HG02973 (cell line): ENCODE data around the gene MUSK.
A peak's percentile ranks its signal among the peaks of the same experiment; 100 is the strongest.
"Not testable (repeated sequence)": the region's sequence is repeated elsewhere in the genome, so short reads cannot be mapped to it uniquely, and the experiment has no call there.

Source experiments
- ATAC-seq: cut with Tn5 transposase; IDR thresholded peaks from one replicate; pipeline ENCODE4 v1.9.1; 2021; ENCODE audit warnings: moderate library complexity; ENCODE audit not compliant: unreplicated experiment

MUSK gene

DNA sequence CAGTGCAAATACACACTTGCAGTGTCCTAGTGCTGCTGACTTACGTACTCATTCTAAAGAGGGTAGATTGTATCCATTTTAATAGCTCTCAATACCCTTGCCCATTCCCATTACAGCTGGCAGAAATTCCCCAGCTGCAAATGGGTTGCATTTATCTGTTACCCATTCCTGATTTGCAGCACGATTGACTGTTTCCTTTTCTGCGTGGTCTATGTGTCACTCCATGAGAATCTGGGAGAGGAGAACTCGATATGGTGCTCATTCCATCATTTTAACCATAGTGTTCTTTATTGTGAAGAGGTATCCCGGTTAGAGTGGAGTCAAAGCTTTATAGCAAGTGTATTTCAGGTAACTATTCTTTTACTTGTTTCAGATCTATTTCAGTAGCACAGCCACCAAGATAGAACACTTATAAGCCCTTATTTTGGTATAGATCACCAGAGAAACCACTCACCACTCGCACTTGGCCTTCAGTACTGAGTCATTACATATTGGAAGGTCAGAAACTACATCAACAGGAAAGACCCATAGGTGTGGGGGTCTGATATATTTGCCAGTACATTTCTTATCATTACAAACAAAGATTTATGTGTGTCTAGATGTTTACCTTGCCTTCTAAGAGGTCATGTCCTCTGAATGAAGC, 139.5 kb downstream of the MUSK start:
- ATAC-seq: peak; percentile 66

DNA sequence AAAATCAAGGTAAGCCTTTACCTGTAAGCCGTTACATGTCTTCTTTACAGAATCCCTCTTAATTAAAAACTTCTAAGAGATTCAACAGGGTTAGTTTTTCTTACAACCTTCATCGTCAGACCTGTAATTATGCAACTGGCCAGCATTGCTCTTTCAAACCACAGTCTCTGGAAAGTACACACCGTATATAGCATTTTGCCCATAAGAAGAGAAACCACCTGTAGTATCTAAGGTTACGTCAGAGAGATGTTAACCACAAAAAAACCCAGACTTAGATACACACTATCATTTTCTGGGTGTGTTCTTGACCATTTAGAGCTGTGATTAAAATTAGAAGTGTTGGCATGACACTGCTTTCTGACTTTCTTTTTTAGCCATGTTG, 140.0 kb downstream of the MUSK start:
- ATAC-seq: peak; percentile 94

DNA sequence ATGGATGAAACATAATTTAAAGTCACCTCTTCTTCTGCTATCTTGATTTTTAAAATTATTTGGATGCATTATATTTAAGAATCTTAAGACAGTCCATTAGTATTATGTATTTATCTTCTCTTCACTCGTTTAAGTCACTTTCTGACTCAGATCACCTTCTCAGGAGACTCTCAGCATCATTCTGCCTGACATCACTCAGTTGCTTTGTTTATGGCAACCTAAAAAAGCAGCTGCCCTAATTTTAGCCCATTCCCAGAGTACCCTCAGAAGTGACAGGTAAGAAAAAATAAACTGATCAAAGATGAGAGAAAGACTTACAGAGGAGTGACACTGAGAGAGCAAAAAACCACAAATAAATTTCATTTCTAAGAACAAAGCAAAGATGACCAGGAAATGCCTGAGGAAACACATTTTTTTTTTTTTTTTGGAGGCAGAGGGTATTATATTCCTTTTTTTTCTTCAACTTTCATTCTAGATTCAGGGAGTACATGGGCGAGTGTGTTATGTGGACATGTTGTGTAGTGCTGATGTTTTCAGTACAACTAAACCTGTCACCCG, 140.5 kb downstream of the MUSK start:
- peak; percentile 62 for ATAC-seq

DNA sequence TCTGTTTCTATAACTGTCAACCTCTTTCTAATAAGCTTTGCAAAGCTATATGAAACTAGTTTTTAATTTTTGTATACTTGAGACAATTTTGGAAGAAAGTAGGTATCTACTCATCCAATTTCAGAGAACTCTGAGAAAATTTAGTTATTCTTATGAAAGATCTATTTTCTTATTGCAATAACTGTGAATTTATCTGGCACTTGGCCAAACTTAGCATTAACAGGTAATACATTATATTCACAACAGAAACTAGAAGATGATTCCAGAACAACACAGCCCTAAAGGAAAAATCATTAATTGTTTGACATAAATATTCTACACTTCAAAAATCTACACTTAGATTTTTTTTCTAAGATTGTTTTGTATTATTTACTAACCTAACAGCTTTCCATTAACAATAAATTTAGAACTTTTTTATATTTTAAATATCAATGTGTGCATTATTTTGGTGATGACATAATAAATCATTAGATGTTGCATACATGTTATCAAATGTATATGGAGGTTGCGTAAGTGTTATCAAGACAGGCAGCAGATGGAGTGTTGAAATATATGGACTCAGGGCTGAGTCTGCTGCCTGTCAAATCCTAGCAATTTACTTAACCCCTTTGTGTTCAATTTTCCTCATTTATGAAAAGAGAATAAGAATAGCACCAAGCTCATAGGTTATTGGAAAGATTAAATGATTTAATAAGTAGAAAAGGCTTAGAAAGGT, 141.8 kb downstream of the MUSK start:
- ATAC-seq: no peak

DNA sequence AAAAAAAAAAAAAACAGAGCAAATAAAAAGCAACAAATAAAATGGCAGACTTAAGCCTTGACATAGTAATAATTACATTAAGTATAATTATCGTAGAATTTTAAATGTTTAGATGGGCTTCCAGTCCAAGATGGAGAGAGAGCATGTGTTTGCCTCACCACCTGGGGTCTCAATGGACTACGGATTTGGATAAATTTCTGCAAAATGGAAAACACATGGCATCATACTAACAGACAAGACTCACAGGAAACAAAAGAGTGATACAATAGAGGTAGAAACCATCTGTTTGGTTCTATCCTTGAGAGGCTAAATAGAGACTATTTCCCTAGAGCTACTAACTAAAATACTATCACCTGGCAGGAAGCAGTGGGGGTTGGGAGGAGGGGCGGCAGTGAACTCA, 144.3 kb downstream of the MUSK start:
- no peak for ATAC-seq

DNA sequence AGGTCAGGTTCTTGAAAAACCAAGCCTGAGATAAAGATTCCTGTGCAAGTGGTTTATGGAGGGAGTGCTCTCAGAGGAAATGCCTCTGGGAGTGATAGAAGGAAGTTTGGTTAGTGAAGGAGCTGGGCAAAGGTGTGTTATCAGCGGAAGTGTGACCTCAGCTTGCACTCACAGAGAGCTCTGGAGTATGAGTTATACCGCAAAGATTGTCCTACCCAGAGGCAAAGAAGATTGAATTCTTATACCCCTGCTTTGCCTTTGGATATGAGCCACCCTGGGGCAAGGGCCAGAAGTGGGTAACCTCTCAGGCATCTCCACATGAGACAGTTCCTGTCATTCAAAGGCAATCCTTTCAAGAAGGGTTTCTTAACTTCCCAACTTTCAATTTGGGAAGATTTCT, 145.6 kb downstream of the MUSK start:
- no peak for ATAC-seq

DNA sequence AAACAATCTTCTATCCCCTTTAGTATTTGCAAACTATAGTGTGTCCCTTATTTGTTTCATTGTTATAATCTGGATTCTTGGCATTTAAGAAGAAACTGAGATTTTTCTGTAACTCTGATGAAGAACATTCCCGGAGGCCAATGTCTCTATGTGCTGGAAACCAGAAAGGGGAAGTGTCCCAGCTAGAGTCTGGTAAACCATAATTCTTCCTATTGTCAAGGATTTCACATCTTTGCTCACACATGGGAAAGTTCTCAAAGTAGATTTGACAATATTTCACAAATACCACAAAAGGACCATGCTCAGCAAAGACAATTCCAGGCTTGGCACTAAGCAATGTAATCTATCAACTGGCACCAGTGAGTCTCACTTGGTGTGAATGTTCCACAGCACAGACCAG, 146.8 kb downstream of the MUSK start:
- ATAC-seq: no peak

DNA sequence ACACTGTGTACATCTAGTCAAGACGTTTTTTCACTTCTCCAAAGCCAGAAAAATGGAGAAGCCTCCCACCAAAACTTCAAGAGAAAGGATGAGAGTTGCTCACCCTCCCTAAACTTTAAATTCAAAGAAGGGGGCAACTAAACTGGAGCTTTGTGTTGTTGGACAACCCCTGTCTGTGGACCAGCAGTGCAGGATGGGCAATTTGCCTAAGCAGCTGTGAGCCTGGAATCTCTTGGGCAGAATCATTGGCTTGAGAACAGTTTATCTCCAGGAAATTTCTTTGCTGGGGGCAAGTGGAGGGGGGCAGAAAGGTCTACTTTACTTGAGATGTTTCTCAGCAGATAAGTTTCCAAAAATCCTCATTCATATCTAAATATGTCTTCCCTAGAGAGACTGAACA, 151.8 kb downstream of the MUSK start:
- no peak for ATAC-seq

DNA sequence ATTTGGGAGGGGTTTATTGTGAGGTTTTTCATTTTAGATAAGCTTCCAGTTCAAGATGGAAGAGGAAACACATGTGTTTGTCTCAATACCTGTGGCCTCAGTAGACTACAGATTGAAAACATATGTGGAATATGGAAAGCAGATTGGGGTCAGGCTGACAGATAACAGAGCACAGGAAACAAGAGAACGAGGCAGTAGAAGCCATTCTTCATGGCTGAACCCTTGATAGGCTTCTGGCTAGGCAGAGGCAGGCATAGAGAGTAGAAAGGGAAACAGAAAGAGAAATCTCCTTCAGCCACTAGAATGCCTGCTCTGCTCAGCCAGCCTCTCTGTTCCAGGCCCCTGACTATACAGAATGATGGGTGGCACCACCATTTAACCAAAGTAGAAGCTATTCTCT, 152.5 kb downstream of the MUSK start:
- peak; percentile 95 for ATAC-seq

DNA sequence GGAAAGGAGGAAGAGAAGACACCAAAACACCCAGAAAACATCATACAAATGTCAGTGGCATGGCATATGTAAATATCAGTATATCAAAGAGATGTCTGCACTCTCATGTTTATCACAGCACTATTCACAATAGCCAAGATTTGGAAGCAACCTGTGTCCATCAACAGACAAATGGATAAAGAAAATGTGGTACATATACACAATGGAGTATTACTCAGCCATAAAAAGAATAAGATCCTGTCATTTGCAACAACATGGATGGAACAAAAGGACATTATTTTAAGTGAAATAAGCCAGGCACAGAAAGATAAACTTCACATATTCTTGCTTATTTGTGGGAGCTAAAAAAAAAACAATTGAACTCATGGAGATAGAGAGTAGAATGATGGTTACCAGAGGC, 156.5 kb downstream of the MUSK start:
- ATAC-seq: not testable (repeated sequence)

DNA sequence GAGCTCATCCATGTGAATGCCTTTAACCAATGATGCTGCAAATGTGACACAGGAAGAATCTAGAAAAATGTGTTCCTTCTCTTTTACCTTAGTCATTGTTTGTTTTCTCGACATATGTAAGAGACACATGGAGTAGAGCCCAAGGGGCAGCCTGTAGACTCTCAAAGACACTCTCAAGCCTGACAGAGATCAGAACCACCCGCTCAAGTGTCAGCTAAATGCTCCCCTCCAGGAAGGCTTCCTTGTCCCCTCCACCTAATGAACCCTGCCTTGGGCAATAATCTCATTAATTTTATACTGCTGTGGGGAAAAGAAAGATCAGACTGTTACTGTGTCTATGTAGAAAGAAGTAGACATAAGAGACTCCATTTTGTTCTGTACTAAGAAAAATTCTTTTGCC, 157.4 kb downstream of the MUSK start:
- no peak for ATAC-seq

DNA sequence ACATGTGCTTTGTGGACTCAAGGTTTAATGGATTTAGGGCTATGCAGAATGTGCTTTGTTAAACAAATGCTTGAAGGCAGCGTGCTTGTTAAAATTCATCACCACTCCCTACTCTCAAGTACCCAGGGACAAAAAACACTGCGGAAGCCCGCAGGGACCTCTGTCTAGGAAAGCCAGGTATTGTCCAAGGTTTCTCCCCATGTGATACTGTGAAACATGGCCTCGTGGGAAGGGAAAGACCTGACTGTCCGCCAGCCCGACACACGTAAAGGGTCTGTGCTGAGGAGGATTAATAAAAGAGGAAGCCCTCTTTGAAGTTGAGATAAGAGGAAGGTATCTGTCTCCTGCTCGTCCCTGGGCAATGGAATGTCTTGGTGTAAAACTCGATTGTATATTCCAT, 157.8 kb downstream of the MUSK start:
- not testable (repeated sequence) for ATAC-seq

DNA sequence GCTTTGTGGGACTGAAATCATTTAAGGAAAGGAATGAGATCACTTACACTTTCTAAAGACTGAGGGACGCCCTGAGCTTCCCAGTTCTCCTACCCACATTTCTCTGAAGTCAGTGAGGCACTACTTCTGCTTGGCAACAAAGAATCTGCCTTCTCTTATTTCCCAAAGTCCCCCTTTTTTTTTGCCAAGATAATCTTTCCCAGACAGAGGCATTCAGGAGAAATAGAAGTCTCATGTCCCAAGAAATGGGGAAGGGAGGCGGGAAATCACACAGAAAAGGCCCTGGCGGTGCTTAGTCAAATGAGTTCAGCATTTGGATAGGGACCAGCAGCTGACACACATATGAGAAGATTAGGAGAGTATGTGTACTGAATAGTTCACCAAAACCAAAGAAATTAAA, 159.7 kb downstream of the MUSK start:
- ATAC-seq: no peak

DNA sequence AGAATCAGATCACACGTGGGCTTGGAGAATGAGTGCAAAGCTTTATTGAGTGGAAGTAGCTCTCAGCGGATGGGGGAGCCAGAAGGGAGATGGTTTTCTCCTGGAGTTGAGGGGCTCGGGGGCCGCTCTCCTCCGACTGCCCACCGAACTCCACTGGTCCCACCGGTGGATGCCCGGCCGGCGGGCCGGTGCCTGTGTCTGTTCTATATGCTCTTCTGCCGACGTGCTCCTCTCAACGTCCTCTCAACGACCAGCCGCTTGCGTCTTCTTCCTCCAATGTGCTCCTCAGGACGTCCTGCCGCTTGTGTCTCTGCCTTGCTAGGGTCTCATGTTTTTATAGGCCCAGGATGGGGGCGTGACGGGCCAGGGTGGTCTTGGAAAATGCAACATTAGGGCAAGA, 161.9 kb downstream of the MUSK start:
- no peak for ATAC-seq

DNA sequence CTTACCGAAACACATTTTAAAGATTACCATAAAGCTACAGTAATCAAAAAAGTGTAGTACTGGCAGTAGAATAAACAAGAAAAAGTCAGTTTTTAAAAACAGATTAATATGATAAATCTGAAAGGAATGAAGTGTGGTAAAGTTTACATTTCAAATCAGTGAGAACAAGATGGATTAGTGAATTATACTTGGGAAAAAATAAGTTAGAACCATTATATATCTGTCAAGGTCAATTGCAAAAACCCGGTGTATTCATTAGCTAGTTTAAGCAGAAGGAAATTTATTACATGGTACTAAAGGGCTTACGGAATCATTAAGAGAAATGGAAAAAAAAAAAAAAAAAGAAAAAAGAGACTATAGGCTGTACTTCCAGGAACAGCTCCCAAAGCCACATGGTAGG, 164.3 kb downstream of the MUSK start:
- no peak for ATAC-seq

DNA sequence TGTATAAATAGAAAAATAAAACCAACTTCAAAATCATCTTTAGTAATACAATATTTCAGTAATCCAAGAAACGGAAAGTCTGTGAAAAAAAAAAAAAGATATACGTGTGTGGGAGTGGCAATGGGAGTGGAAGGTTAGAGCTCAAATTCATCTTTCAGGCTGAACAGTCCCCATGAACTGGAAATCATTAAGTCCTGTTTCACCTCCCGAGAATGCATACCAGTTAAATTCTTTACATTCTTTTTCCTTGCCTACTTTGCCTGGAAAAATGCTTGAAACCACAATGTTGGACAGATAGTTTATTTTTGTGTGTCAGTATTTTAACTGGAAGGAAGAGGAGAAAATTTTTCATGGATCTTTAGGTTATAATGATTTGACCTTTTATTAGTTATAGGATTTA, 166.8 kb downstream of the MUSK start:
- ATAC-seq: no peak

DNA sequence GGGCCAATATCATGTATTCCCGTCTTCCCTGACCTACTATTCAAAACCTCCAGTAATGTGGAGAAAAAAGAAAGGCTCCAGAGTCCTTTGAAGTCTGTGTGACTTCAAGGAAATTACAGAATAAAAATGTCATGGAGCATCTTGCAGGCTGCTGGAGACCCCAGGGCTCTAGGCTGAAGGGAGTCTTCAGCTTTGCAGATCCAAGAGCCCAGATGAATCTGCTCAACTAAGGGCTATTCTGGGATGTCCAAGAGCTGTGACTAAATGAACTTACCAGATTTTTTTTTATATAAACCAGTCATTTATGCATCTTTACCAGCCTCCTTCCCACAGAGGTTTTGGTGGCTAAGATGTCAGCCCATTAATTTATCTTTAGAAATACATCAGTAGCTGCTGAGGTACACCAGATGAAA, 167.3 kb downstream of the MUSK start:
- ATAC-seq: no peak

DNA sequence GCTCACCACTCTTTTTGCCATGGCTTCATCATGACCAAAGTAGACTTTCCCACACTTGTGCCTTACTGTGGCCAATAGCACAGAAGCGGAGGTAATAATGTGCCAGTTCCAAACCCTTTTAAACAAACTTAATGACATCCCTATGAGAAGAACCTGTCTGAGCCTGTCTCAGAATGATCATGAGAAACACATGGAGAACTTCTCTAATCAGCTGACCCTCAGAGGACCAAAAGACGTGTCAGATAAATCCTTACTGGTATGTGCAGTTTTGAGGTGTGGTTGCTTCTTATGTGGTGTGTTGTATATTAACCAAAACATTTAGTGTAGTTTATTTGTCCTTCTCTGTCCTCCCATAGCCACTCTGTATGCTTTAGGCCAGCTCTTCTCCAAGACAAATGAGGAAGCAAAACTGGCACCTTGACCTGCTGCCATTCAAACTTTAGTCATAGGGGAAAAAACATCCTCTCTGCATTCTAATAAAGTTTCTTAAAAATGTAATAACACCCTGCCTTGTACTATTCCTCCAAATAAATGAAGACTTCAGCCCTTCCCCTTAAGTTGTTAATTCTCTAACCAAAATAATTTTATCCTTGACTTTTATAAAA, 168.9 kb downstream of the MUSK start:
- no peak for ATAC-seq

DNA sequence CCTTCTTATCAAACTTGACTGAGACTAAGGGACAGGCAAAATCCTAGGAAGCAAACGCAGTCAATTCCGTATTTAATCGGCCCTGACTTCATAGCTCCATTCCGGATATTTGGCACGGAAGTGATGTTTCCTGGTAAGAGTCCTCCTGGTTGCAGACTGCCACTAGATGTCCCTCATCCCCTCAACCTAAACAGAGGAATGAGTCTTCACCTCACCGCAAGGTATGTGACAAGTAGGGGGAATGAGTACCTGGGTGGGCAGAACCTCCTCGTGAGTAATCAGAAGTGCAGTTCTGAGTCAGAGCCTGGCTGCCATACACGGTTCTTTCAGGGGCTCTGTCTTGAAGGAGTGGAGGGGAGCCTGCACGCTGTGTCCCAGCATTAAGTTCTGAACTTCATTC, 173.6 kb downstream of the MUSK start:
- ATAC-seq: no peak

DNA sequence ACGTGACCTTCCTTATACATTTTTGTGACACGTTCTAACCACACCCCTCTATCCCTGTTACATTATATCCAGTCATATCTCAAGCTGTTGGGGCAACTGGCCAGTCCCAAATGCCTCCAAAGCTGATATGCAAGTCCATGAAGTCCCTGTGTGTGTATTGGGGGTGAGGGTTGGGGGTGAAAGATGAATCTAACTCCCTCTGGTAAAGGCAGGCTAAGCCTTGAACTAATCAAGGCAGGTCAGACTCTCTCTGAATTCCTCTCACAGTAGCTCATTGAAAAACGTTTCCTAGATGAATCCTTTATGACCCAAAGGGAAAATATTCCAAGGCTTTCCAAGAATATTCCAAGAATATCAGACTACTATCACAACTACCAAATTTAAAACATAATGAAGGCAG, 174.4 kb downstream of the MUSK start:
- no peak for ATAC-seq

DNA sequence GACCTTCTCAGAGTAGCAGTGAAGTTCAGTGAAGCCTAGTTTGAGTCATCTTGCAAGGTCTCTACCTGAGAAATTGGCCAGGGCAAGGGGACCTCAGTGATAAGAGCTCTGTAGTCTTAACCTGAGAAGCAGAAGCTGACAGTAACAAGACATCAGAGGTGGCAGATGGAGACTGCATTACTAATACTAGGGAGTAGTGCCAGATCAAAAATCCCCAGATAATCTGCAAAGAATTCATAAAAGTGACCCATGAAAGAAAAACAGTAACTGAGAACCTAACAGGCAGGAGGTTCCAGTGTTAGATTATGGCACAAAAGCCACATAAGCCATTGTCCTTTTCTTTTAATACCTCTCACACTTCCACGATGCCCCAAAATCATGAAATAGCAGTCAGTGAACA, 175.5 kb downstream of the MUSK start:
- no peak for ATAC-seq

DNA sequence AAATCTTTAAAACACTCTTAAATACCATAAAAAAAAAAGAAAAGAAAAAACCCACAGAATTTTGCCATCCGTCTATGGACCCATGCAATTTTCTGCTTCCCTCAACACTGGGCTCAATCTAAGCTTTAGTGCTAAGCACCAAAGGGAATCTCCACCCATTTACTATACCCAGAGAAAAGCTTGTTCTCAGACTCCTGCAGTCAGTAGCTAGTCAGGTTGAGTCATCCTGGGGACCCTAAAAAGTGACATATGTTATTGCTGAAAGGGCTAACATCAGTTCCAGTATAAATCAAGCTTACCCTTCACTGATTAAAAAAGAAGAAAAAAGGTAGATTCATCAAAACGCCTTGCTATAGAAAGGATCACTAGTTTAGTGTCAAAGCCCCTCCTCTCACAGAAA, 177.6 kb downstream of the MUSK start:
- ATAC-seq: no peak
